ENCODE data around the gene CBLB.

Gene CBLB

GRCh38 chr3:105798381-105798934, 70.4 kb downstream of the CBLB start:
- peaks cover 5% of the 10 kb centered on the region; the same call in 1 of the 2 replicates for H3F3A ChIP-seq (ENCODE audit: low read depth)
- peak overlapping the region; percentile 12 for H3K4me3 ChIP-seq (ENCODE audit: low read length, poor library complexity, severe bottlenecking)
- H3K9me3 ChIP-seq (ENCODE audit: insufficient read depth, low read depth, low read length), result no peaks in the 10 kb centered on the region; the same call in 1 of the 2 replicates
- no peak for TF ChIP-seq EZH2phosphoT487 (IDR thresholded peaks at IDR 0.05; ENCODE audit: borderline replicate concordance)
- no peak for TF ChIP-seq CTCF (conservative IDR thresholded peaks at IDR 0.05; ENCODE audit: low read length)
- no peaks in the 10 kb centered on the region for H3K36me3 ChIP-seq (ENCODE audit: insufficient read depth, low read length)
- no peaks in the 10 kb centered on the region for H4K20me1 ChIP-seq (ENCODE audit: insufficient read depth, low read length, poor library complexity, severe bottlenecking)
- H3K4me2 ChIP-seq (ENCODE audit: low read depth, low read length, poor library complexity, severe bottlenecking), result peak overlapping the region; percentile 67
- H3K27me3 ChIP-seq (ENCODE audit: insufficient read depth, low read length, poor library complexity, severe bottlenecking), result no peaks in the 10 kb centered on the region
- no peak overlapping the region for H3K9ac ChIP-seq (ENCODE audit: low read depth, low read length, poor library complexity, severe bottlenecking)
- H3K4me1 ChIP-seq (ENCODE audit: insufficient read depth, low read length, poor library complexity, severe bottlenecking), result peaks cover 25% of the 10 kb centered on the region
- H3K79me2 ChIP-seq (ENCODE audit: insufficient read depth, low read length), result peaks cover 5% of the 10 kb centered on the region; the same call in 1 of the 2 replicates
- H2AFZ ChIP-seq (ENCODE audit: low read length), result no peak overlapping the region
- H3K9me2 ChIP-seq (replicated peaks; ENCODE audit: low read depth, low read length), result no peaks in the 10 kb centered on the region

GRCh38 chr3:105793040-105793439, 75.8 kb downstream of the CBLB start:
- TF ChIP-seq CTCF (conservative IDR thresholded peaks at IDR 0.05; ENCODE audit: low read length) (no peak), EZH2phosphoT487 (IDR thresholded peaks at IDR 0.05; ENCODE audit: borderline replicate concordance) (no peak)
- Histone ChIP-seq H3K9me2 (replicated peaks; ENCODE audit: low read depth, low read length) (no peaks in the 10 kb centered on the region), H3K4me1 (ENCODE audit: insufficient read depth, low read length, poor library complexity, severe bottlenecking) (peaks cover 8% of the 10 kb centered on the region), H3K36me3 (ENCODE audit: insufficient read depth, low read length) (no peaks in the 10 kb centered on the region), H3K9ac (ENCODE audit: low read depth, low read length, poor library complexity, severe bottlenecking) (no peak overlapping the region), H2AFZ (ENCODE audit: low read length) (no peak overlapping the region), H3K79me2 (ENCODE audit: insufficient read depth, low read length) (peaks cover 5% of the 10 kb centered on the region), H3K4me2 (ENCODE audit: low read depth, low read length, poor library complexity, severe bottlenecking) (no peak overlapping the region), H3K27me3 (ENCODE audit: insufficient read depth, low read length, poor library complexity, severe bottlenecking) (no peaks in the 10 kb centered on the region), H3K4me3 (ENCODE audit: low read length, poor library complexity, severe bottlenecking) (no peak overlapping the region), H4K20me1 (ENCODE audit: insufficient read depth, low read length, poor library complexity, severe bottlenecking) (no peaks in the 10 kb centered on the region), H3F3A (ENCODE audit: low read depth) (no peaks in the 10 kb centered on the region), H3K9me3 (ENCODE audit: insufficient read depth, low read depth, low read length) (no peaks in the 10 kb centered on the region; the same call in 1 of the 2 replicates)

- Histone ChIP-seq H3K4me3 (ENCODE audit: low read length, poor library complexity, severe bottlenecking) (no peak overlapping the region), H2AFZ (ENCODE audit: low read length) (no peak overlapping the region), H3F3A (ENCODE audit: low read depth) (no peaks in the 10 kb centered on the region), H3K9me2 (replicated peaks; ENCODE audit: low read depth, low read length) (no peaks in the 10 kb centered on the region), H3K79me2 (ENCODE audit: insufficient read depth, low read length) (peaks cover 3% of the 10 kb centered on the region), H3K4me2 (ENCODE audit: low read depth, low read length, poor library complexity, severe bottlenecking) (no peak overlapping the region), H3K9me3 (ENCODE audit: insufficient read depth, low read depth, low read length) (no peaks in the 10 kb centered on the region; the same call in 1 of the 2 replicates), H3K36me3 (ENCODE audit: insufficient read depth, low read length) (no peaks in the 10 kb centered on the region), H4K20me1 (ENCODE audit: insufficient read depth, low read length, poor library complexity, severe bottlenecking) (no peaks in the 10 kb centered on the region), H3K27me3 (ENCODE audit: insufficient read depth, low read length, poor library complexity, severe bottlenecking) (no peaks in the 10 kb centered on the region), H3K9ac (ENCODE audit: low read depth, low read length, poor library complexity, severe bottlenecking) (no peak overlapping the region), H3K4me1 (ENCODE audit: insufficient read depth, low read length, poor library complexity, severe bottlenecking) (no peaks in the 10 kb centered on the region)
- TF ChIP-seq EZH2phosphoT487 (IDR thresholded peaks at IDR 0.05; ENCODE audit: borderline replicate concordance) (no peak), CTCF (conservative IDR thresholded peaks at IDR 0.05; ENCODE audit: low read length) (no peak)
Measured at GRCh38 chr3:105791919-105792786, 76.7 kb downstream of the CBLB start.
